ENCODE data around the gene TCF3.
"Not testable (repeated sequence)": the region's sequence is repeated elsewhere in the genome, so short reads cannot be mapped to it uniquely, and the experiment has no call there.

TCF3 gene

DNA sequence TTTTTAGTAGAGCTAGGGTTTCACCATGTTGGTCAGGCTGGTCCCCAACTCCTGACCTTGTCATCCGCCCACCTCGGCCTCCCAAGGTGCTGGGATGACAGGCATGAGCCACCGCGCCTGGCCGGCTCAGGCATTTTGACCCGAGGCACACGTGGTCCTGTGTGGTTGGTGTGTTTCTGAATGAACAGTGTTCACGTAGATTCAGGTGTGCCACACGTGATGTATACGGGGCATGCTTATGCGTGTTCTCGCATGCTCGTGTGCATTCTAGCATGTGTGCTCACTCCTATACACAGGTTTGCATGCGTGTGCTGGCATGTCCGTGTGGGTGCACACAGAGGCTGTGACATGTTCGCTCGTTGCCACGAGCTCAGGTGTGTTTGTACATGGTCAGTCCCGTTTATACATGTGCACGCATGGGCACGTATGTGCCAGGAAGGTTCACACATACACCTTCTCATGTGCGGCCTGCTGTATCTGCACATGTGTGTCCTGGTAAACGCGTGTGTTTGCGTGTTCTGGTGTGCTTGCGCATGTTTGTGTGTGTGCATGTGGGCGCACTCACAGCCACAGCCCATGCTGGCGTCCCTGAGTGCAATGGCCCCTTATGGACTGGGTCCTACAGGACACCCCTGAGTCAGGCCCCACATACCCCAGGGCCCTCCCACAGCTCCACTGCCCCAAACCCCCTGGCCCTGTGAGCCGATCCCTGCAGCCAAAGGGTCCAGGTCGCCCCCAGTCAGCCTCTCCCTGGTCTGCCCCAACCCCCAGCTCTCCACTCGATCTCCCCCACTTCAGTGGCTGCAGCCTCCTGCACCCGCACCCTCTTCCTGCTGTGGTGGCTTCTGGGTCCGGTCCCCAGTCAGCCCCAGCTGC is 20.6 kb upstream of the TCF3 start:
- DNase-seq (ENCODE audit: low spot score): no peak

DNA sequence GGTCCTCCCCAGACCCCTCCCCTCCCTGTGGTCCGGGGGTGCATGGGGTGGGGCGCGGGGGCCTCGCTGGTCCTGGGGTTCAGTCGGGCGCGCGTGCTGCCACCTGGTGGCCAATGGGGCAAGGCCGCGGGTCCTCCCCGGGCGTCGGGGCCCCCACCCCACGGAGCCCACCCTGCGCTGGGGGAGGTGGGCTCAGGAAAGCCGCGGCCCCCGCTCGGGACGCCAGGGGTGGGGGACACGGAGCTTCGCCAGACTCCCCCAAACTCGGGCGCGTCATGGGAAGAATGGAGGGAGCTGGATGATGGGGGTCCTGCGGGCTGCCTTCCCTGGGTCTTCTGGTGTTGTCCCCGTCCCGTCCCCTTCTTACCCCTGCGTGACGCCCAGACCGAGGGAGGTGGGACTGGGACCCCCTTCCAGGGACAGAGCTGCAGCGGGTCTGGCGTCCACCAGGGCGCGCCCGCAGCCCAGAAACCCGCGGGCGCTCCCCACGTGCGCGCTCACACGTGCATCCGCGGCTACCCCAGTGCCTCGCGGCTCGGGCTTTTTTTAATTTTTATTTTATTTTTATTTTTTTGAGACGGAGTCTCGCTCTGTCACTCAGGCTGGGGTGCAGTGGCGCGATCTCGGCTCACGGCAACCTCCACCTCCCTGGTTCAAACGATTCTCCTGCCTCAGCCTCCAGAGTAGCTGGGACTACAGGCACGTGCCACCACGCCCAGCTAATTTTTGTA is 19.8 kb upstream of the TCF3 start:
- peak; percentile 86 for DNase-seq (ENCODE audit: low spot score)

DNA sequence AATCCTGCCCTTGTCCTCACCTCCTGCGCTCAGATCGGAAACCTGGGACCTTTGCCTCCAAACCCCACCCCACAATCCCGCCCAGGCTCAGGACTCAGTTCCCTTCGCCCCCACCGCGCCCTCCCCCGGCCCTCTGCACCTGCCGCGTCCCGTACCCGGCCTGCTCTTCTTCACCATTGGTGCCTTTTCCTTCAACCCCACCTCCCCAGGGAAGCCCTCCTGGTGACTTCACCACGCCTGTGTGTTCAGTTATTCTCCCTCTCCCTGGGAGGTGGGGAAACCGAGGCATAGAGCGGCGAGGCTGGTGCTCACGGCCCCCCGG is 19.3 kb upstream of the TCF3 start:
- DNase-seq (ENCODE audit: low spot score): no peak

DNA sequence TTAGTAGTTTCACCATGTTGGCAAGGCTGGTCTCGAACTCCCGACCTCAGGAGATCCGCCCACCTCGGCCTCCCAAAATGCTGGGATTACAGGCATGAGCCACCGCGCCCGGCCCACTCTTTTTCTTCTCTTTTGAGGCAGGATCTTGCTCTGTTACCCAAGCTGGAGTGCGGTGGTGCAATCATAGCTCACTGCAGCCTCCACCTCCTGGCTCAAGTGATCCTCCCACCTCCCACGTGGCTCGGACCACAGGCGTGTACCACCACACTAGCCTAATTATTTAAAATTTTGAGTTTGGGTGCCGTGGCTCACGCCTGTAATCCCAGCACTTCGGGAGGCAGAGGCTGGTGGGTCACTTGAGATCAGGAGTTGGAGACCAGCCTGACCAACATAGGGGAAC is 18.3 kb upstream of the TCF3 start:
- not testable (repeated sequence) for DNase-seq (ENCODE audit: low spot score)

DNA sequence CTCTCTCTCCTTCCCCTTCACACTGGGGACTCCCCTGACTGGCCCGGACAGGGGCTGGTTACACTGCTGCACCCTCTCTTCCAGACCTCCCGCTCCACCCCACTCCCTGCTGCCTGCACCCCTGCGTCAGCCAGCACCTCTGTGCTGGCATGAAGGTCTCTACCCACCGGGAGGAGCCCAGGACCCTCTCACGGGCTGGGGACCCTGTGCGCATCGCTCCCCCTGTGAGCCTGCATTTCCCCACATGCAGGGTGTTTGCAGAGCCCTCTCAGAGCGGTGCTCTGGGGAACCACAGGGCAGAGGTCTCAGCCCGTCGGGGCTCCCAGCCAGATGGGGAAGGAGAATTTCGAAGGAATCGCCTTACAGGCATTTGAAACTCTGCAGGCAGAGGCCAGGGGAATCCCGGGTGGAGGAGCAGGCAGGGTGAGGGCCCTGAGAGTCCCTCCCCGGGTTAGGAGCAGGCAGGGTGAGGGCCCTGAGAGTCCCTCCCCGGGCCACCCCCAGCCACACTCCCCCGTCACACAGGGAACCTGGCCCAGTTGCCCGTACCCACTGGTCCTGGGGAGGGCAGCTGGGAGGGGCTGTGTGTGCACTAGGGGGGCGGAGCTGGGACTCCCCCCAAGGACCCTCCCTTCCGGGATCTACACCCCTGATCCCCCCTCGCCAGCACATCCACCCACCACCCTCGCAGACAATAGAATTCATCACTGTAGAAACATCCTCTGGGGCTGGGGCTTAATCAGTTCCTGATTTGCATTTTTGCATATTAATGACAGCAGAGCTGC is 16.3 kb upstream of the TCF3 start:
- DNase-seq (ENCODE audit: low spot score): no peak

DNA sequence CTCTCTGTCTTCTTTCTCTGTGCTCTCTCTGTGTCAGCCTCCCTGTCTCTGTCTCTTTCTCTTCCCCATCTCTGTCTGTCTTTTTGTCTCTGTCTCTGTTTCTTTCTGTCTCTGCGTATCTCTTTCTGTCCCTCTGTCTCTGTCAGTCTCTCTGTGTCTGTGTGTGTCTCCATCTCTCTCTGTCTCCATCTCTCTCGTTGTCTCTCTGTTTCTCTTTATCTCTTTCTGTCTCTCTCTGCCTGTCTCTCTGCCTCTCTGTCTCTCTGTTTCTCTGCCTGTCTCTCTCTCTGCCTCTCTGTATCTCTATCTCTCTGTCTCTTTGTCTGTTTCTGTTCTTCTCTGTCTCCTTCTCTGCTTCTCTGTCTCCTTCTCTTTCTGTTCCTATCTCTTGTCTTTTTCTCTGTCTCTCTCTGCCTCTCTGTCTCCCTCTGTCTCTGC is 15.7 kb upstream of the TCF3 start:
- no peak for DNase-seq (ENCODE audit: low spot score)

DNA sequence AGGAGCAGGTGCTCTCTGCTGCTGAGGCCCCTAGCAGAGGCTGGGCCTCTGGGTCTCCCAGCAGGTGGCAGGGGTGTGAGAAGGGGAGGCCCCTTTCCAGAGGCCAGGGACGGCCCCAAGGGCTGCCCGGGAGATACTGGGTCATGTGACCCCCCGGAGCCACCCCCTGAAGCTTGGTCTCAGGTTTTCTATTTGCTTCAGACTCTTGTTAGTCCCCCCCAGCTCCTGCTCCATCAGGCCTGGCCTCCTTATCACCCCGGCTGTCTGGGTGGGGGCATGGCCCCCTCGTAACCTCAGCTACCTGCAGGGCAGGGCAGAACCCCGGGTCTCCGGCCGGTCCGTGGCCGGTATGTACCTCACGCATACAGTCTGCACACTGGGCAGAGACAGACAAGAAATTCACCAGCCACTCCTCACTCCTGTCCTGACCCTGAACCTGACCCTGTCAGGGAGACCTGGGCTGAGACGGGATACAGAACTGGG is 13.2 kb upstream of the TCF3 start:
- DNase-seq (ENCODE audit: low spot score): no peak

DNA sequence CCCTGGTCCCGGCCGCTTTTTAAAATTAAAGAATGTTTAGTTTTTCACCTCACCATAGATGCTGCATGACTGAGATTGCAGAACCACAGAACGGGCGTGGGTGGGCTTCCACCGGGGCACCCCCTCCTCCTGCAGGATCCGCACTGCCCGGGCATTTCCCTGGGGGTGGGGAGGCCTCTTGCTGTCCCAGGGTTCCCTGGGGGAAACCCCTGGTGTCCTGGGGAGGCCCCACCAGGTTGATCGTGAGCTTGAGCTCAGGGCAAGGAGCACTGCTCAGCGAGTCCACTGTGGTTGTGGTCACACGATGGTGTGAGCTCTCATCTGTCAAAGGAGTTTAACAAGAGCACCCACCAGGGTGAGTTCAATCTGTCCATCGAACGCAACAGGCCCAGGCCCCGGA is 11.4 kb upstream of the TCF3 start:
- DNase-seq (ENCODE audit: low spot score): no peak

DNA sequence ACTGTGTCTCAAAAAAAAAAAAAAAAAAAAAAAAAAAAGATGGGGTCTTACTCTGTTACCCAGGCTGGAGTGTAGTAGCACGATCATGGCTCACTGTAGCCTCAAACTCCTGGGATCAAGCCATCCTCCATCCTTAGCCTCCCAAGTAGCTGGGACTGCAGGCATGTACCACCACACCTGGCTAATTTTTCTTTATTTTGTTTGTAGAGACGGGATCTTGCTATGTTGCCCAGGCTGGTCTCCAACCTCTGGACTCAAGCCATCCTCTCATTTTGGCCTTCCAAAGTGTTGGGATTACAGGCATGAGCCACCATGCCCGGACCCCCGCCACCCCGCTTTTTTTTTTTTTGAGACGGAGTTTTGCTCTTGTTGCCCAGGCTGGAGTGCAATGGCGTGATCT is 10.8 kb upstream of the TCF3 start:
- not testable (repeated sequence) for DNase-seq (ENCODE audit: low spot score)

DNA sequence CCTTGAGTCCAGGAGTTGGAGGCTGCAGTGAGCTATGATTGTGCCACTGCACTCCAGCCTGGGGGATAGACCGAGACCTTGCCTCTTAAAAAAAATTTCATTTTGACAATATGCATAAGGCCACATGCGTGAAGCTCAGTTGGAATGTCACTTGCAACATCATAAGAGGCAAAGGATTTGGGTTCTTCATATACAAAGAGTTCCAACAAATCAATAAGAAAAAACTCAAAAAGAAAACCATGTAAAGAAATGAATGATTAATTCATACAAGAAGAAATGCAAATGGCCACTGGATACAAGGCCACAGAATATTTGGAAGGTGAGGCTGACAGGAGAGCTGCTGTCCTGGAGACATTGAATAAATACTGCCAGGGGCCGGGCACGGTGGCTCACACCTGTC is 9.6 kb upstream of the TCF3 start:
- DNase-seq (ENCODE audit: low spot score): no peak

DNA sequence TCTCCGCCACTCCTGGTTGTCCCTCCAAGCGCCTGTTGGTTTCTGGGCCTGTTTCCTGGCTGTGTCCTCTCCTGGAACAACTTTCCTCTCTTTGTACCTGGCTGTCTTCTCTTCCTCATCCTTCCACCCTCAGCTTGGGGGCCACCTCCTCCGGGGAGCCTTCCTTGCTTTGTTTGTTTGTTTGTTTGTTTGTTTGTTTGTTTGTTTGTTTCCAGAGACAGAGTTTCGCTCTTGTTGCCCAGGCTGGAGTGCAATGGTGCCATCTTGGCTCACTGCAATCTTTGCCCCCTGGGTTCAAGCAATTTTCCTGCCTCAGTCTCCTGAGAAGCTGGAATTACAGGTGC is 6.6 kb upstream of the TCF3 start:
- DNase-seq (ENCODE audit: low spot score): no peak

DNA sequence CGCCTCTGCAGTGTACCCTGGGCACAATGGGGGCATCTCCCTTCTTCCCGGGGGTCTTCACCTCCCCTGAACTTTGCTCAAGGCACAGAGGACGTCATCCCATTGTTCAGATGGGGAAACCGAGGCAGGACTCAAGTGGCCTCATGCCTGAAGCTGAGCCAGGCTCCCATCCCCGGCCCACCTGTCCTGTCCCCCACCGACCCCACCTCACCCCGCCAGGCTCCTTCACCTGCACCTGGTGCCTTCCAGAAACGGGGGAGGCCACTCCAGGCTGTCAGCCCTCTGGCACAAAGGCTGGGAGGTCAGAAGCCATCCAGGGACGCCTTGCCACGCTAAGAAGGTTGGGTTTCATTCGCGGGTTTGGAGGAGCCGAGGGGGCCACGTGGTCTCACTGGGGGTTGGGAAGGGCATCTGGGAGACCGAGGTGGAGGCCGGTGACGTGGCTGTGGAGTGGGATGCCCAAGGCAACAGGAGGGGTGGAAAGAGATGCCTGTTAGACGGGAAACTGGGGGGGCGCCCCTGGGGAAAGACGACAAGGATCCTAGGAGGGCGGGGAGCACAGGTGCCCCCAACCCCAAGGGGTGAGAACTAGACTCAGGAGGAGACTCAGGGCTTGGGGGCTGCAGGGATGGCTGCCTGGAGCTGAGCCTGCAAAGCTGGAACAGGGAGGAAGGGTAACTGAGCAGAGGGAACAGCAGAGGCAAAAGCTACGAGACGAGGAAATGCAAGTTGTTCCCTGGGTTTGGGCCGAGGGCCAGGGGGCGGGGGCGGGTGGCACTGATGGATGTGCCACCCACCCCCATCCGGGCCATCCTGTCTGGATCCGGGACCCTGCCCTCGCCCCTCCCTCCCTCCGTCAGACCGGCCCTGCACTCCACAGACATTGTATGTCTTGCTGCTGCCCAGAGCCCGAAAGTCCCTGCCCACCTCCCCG is 6.0 kb upstream of the TCF3 start:
- DNase-seq (ENCODE audit: low spot score): no peak

DNA sequence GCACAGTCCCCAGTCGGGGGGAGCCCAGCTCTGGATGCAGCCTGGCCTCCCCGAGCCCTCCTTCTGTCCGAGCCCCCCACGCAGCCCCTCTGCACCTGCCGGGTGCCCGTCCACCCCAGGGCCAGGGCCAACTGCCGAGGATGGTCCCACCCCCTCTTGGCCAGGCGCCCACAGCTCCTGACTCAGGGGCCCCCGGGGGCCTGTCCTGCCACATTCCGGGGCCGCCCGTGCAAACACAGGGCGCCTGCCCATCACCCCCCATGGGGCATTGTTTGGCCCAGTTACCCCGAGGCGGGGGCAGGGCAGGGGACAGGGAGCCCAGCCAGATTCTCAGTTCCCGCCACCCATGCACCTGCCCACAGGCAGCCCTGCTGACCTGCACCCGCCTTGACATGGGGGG is 5.3 kb upstream of the TCF3 start:
- no peak for DNase-seq (ENCODE audit: low spot score)

DNA sequence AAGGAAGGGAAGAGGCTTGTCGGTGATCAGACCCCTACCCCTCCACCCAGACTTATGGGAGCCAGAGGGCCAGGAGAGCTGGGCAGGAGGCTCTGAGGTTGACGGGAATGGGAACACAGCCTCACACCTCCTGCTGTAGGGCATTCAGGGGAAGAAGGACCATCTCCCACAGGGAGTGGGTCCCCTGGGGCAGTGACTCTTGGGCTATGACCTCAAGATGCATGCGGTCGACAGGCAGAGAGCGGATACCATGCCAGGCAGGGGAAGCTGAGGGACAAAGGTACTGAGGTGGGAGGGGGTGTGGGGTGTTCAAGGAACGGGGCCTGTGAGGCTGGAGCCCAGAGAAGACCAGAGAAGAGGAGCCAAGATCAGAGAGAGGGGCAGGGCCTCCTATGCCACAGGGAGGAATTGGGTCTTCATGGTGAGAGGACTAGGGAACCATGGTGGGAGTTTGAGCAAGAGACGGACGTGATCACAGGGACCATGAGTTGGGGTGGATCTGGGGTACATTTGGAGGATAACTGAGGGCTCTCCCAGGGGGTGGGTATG is 4.6 kb upstream of the TCF3 start:
- no peak for DNase-seq (ENCODE audit: low spot score)

DNA sequence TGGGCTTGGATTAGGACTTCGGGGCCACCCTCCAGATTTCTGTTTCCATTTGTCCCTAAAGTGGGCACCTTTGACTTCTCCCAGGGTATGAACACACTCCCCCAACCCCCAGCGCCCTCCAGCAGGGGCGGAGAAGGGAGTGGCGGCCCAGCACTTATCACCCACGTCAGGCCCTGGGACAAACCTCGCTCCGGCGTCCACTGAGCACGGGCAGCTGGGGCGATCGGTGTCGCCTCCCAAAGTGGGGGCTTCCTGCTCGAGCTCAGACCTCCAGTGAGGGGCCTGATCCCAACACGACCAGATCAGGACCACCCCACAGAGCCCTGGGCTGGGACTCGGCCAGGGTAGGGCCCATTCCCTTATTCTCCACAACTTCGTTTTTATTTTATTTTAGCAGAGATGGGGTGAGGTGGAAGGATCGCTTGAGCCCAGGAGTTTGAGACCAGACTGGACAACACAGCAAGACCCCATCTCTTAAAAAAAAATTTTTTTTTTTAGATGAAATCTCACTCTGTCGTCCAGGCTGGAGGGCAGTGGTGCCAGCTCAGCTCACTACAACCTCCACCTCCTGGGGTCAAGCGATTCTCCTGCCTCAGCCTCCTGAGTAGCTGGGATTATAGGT is 3.7 kb upstream of the TCF3 start:
- DNase-seq (ENCODE audit: low spot score): no peak

DNA sequence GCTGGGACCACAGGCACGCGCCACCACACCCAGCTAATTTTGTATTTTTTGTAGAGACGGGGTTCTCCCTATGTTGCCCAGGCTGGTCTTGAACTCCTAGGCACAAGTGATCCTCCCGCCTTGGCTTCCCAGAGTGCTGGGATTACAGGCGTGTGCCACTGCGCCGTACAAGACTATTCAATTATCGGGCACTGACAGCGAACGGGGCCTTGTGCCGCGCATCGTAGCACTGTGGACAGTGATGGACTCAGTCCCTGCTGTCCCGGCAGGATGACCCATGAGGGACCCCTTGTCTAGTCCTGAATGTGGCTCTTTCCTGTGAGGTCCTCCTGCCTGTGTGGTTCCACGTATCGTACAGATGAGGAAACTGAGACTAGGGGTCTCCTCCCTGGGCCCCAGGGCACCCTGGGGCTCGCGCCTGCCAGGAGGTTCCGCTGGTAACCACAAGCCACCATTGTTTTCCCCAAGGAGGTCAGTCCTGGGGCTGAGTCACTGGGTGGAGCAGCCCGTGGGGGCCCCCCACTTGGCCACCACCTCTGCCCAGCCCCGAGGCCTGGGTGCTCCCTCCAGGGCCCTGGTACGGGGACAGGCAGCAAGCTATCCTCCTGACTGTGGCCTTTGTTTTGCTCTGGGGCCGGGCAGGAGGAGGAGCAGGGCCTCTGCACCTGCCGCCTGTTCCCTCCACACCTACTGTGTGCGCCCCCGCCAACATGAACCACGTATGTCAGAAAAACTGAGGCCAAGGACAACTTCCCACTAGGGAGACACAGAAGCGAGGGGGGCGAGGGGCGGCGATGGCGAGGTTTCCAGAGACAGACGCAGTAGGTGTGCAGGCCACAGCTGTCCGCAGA is 2.9 kb upstream of the TCF3 start:
- no peak for DNase-seq (ENCODE audit: low spot score)

DNA sequence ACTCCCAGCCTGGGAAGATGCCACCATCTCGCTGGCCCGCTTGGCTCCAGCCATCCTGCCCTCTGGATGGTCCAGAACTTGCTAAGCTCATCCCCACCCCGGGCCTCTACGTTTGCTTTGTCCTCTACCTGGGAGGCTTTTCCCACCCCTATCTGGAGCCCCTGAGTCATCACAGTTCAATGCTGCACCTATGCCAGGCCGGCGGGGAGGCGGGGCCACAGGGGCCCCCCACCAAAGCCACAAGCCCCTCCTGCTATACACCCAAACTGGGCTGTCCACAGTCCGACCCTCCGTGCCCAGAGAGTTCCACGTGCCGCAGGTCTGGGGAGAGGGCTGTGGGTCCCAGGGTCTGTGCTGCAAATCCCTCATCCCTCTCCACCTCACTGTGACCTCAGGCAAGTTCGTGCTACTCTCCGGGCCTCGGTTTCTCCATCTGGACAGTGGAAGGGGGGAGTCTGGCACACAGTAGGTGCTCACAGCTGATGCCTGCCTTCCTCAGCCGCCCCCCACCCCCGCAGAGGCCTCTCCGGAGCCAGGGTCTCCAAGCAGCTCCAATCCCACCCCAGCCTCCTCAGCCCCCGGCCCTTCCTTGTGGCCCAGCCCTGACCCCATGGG is 1.9 kb upstream of the TCF3 start:
- DNase-seq (ENCODE audit: low spot score): no peak

DNA sequence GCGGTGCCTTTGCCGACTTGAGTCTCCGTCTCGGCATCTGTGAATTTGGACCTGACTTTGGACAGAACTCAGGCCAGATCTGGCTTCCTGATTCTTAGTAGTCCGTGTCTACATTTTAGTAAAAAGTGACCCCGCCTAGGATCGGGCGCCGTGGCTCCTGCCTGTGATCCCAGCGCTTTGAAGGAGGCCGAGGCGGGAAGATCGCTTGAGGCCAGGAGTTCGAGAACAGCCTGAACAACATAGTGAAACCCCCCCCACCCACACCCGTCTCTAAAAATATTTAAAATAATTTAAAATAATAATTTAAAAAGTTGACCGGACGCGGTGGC is 849 bp upstream of the TCF3 start:
- no peak for DNase-seq (ENCODE audit: low spot score)

DNA sequence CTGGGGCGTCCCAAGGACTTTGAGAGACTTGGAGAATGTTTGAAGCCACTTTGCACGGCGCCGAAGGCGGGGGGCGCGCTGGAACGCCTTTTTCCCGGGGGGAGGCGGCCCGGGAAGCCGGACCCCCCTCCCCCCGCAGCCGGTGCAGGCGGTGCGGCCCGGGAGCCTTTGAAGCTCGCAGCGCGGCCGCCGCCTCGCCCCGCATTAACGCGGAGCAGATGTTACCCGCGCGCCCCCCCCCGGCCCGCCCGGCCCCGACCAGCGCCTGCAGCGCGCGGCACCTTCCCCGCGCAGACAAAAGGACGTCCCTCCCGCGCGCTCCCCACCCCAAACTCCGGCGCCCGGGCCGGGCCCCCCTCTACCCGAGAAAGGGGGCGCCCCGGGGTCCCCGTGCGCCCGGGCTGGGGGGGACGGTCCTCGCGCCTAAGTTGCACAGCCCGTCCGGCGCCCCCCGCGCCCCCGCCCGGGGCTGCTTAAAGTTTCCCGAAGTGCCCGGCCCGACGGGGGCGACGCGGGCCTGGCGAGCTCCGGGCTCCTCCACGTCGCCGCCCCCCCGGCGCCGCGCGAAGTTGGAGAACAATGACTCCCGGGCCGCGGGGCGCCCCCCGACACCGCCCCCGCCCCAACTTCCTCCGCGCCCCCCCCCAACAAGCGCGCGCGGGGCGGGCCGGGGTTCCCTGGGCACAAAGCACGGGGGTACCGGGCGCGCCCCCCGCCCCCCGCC is 685 bp downstream of the TCF3 start:
- DNase-seq (ENCODE audit: low spot score): peak; percentile 78
